ENCODE measurements around the gene MTHFR. TPM values are rescaled to one million over a fixed set of nuclear protein-coding genes. Genes with fewer than 3 reads are reported as not detected.

MTHFR gene
- total RNA-seq, 2 experiments from 2014 or later = 9.9 to 12.4 TPM

DNA sequence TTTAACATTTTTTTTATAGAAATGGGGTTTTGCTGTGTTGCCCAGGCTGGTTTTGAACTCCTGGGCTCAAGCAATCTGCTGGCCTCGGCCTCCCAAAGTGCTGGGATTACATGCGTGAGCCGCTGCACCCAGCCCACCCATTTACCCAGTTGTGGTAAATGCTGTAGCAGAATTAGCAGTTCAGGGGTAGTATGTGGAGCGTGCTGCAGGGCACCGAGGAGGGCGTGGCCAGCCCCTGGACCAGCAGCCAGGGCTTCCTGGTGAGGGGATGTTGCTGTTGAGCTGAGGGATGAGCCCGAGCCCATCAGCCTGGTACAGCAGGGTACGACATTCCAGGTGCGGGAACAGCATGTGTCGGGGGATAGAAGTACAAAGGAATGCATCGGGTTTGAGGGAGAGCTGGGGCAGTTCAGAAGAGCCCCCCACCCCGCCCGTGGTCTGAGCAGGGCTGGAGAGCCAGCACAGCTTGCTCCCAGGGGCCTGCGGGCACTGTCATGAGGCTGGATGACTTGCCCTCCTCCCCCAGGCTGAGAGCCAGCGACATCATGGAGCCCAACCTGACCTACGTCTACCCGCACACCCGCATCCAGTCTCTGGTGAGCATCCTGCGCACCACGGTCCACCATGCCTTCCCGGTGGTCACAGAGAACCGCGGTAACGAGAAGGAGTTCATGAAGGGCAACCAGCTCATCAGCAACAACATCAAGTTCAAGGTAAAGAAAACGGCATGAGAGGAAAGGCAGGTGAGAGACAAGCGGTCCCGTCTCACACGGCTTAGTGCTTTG, 29.9 kb upstream of the MTHFR start:
- POLR2A ChIA-PET = interaction anchor here (0.8 kb wide), 1 partner anchor 73 kb away, joined by 3 read pairs; no protein-coding TSS in a partner anchor

DNA sequence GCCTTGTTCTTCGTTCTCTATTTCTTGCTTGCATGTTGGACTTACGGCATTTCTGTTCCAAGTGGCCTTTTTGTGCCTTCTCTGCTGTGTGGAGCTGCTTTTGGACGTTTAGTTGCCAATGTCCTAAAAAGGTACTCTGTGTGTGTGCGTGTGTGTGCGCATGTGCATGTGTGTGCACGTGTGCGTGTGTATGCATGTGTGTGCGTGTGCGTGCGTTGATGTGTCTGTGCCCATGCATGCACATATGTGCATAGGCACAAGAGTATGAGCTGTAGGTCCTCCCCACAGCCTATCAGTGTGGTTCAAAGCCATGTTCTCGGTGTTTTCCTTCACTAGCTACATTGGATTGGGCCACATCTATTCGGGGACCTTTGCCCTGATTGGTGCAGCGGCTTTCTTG, 28.1 kb upstream of the MTHFR start:
- ChIA-PET CTCF (no interaction called here), POLR2A (no interaction called here)

More for the DNA sequence above, 29.9 kb upstream of the MTHFR start:
- CTCF ChIA-PET = interaction anchor here (1.0 to 1.4 kb wide), 3 partner anchors 11 to 22 kb away, joined by 3 read pairs; no protein-coding TSS in a partner anchor

DNA sequence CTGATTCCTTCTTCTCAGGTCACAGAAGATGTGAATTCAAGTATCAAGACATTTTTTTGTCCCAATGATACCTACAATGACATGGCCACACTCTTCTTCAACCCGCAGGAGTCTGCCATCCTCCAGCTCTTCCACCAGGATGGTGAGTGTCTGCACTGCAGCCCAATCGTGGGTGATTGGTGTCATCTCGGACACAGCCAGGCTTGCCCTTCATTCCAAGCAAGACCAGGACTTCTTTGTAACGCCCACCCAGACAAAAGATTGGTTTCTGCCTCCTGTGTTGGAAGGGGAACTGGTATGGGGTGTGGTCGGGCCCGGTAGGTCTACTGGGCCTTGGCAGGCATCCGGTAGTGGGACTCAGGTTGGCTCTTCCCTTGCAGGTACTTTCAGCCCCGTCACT, 27.7 kb upstream of the MTHFR start:
- ChIA-PET POLR2A (no interaction called here), CTCF (no interaction called here)

DNA sequence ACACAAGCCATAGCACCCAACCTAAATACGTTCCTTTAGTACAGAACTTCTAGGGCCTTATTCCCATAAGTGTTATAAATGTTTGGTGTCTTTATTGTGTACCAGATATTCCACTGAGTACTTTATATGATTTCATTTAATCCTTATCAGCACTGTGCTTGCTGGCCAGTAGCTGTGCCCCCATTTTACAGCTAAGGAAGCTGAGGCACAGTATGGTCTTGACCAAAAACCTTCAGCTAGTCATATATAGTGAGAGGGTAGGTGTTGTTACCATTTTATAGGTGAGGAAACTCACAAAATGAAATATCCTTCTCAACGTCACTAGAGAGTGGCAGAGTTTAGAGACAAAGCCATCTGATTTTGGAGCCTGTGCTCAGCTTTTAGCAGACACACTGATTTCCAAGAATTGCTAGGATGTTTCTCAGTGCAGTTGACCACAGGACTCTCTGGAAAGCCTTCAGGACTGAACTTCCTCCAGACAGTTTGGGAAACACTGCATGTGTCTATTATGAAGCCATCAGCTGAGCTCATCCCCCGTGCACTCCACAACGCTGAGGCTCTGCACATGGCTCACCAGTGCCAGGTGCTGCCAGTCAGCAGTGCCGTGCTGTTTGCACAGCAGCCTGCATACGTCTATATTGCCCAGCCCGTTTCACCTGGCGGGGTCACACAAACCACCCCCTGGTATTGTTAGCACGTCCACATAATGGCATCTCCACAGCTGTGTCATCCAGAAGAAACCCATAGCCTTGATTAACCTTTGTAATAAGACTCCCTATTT, 26.4 kb upstream of the MTHFR start:
- ChIA-PET POLR2A (no interaction called here), CTCF (no interaction called here)

DNA sequence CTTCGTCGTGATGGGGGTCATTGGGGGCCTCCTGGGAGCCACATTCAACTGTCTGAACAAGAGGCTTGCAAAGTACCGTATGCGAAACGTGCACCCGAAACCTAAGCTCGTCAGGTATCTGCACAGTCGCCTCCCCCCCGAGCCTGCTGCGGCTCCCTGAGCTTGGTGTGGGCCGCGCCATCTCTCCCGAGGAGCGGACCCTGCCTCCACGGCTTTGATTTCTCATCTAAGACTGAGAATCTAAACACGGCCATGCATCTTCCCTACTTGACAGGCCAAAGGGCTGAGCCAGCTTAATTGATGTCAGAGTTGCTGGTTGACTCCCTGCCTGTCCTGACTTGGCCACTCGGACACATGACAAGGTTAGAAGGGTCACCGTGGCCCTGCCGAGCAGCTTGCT, 22.7 kb upstream of the MTHFR start:
- POLR2A ChIA-PET = no interaction called here
- CTCF ChIA-PET = interaction anchor here (1.4 kb wide), 1 partner anchor 10 kb away, joined by 3 read pairs; no protein-coding TSS in a partner anchor

DNA sequence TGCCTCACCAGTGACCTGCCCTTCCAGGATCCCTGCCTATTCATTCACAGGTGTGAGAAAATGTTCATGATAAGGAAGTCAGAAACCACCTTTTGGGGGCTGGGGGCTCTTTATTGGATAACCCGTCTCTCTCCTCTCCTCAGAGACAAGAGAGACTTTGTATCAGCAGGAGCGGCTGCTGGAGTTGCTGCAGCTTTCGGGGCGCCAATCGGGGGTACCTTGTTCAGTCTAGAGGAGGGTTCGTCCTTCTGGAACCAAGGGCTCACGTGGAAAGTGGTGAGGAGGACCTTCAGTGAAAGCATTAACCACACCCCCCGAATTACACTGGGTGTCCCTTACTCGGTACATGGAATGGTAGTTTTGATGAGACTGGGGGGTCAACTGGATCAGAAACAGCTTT, 21.2 kb upstream of the MTHFR start:
- CTCF ChIA-PET = interaction anchor here (0.7 to 1.4 kb wide), 2 partner anchors 11 to 747 kb away, joined by 3 to 4 read pairs; no protein-coding TSS in a partner anchor
- POLR2A ChIA-PET = no interaction called here

DNA sequence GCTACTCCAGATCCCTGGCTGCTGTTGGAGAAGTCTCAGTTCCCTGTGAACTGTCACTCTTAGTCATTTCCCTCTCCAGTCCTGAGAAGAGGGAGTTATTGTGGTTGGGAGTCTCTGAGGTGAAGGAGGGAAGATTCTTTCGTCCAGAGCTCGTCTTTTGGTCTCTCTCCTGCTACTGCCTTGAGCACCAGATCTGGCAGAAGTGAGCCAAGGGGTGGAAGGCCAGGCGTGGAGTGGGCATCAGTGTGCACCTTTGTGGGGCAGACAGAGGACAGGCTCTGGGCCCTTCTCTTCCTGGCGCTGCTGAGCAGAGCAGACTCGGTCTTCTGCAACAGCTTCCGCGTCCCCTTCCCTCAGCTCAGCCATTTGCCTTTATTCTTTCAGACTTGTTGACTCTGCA, 19.4 kb upstream of the MTHFR start:
- ChIA-PET POLR2A (no interaction called here), CTCF (interaction anchor here (1.5 kb wide), 1 partner anchor 19 kb away, joined by 3 read pairs; the partner anchor contains the start of gene CLCN6)

DNA sequence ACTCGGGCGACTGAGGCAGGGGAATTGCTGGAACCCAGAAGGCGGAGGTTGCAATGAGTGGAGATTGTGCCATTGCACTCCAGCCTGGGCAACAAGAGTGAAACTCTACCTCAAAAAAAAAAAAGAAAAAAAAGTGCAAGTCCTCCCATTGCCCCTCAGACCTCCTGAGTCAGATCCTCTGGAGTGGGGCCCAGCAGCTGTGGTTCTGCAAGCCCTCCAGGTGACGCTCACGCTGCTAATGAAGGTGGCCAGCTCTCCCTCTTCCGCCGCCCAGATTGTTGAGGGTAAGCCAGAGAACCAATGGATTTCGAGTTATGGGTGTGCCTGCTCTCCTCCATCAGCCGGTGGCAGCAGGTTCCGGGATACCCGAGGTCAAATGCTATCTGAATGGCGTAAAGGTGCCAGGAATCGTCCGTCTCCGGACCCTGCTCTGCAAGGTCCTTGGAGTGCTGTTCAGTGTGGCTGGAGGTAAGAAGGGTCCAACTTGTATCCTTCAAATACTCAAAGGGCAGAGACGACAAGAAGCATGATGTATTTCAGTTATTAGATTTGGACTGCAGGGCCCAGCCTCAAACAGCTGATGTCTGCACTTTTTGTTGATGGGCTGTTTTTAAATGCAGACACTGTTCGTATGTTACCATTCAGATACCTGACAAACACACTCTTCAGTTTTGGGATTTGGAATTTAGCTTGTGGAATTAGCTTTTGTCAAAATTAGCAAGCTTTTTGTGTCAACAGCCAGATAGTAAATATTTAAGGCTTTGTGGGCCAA, 17.8 kb upstream of the MTHFR start:
- CTCF ChIA-PET = interaction anchor here (0.6 to 1.5 kb wide), 3 partner anchors 16 to 218 kb away, joined by 3 to 4 read pairs (median 3); partner anchors contain the start of gene CLCN6
- POLR2A ChIA-PET = no interaction called here

DNA sequence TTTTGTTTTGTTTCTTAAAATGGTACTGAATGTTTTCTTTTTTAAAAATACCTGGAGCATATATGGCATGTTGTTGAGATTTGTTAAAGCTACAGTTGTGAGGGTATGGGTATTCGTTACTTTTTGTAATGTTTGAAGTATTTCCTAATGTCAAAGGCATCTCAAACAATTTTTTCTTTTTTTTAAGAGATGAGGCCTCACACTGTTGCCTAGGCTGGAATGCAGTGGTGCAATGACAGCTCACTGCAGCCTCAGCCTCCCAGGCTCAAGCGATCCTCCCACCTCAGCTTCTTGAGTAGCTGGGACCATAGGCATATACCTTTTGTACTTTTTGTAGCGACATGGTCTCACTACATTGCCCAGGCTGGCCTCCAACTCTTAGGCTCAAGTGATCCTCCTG, 16.3 kb upstream of the MTHFR start:
- POLR2A ChIA-PET = no interaction called here
- CTCF ChIA-PET = no interaction called here

DNA sequence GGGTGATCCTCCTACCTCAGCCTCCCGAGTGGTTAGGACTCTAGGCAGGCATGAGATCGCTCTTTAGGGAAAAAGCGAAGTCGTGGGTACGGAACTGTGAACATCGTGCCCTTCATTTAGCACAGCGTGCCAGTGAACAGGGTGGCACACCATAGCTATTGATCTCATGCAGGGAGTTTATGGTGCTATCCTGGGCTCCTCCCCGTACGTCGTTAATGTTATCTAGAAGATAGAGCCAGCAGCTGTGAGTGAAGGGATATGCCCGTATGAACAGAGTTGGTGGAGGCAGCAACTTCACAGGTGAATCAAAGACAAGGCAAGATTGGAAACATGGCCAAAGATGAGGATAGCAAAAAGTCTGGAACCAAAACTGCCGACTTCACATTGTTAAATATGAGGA, 11.4 kb upstream of the MTHFR start:
- CTCF ChIA-PET = no interaction called here
- POLR2A ChIA-PET = no interaction called here

DNA sequence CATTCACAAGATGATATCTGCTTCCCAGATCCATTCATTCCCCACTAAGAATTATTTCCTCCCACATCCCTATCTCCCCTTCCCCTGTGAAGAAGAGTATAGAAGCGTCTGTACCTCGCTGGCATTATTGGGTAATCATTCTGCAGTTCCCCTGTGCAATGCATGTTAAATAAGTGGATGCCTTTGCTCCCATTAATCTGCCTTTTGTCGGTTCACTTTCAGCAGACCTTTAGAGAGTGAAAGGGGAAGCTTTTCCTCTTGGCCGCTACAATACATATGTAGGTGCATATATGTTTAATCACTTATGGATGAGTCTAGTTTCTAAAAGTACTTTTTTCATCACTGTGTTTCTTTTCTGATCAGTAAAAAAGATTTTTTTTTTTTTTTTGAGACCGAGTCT, 7.3 kb upstream of the MTHFR start:
- POLR2A ChIA-PET = interaction anchor here (0.7 kb wide), 1 partner anchor 718 kb away, joined by 5 read pairs; no protein-coding TSS in a partner anchor

DNA sequence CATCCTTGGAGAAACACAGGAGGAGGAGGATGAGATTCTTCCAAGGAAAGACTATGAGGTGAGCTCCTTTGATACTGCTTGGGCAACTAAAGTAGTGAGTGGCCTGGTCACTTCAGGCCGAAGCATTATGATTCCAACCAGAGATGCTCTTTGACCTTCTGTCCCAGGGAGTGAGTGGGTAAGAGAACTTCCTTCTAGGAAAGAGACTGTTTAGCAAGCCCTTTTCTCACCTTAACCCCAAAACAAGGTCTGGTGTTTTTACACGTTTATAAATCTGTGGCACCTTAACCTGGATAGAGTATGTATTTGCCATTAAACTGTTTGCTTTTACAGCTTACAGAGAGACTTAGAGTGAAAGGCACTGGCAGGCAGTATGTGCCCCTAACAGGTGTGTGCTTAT, 1.4 kb upstream of the MTHFR start:
- ChIA-PET CTCF (interaction anchor here (1.3 kb wide), 1 partner anchor 161 kb away, joined by 3 read pairs; no protein-coding TSS in a partner anchor), POLR2A (interaction anchor here (1.6 to 2.0 kb wide), 2 partner anchors 101 to 103 kb away, joined by 10 to 13 read pairs; no protein-coding TSS in a partner anchor)

More for the DNA sequence above, 7.3 kb upstream of the MTHFR start:
- CTCF ChIA-PET = interaction anchor here (0.7 to 1.4 kb wide), 2 partner anchors 23 to 87 kb away, joined by 3 to 5 read pairs; no protein-coding TSS in a partner anchor

DNA sequence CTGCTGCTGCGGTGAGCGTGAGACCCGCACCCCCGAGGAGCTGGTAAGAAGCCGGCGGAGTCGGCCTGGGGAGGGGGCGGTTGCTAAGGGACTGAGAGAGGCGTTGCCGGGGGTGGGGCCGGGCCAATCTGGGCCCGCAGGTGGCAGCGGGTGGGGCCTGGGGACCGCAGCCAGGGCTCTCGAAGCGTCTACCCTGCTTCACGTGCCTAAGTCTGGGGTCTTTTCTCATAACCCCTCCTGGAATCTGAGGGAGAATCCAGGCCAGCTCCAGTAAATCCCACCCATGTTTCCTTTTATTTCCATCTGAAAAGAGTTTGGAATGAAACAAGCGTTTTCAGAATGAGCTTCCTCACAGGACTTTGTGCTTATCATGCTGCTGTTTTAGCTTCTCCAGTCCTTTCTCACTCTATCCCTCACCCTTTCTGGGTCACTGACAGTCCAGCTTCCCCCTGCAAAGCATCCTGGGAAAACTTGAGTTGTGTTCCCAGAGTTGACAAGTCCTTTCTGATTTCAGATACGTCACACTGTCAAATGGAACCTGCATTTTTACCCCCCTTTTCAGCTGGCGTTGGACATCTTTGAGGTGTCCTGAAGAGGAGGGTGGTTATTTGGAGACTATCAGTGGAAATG, 658 bp upstream of the MTHFR start:
- POLR2A ChIA-PET = interaction anchor here (1.6 to 2.0 kb wide), 2 partner anchors 102 to 103 kb away, joined by 10 to 13 read pairs; no protein-coding TSS in a partner anchor
- CTCF ChIA-PET = interaction anchor here (0.6 to 1.3 kb wide), 2 partner anchors 18 to 161 kb away, joined by 3 read pairs; no protein-coding TSS in a partner anchor

DNA sequence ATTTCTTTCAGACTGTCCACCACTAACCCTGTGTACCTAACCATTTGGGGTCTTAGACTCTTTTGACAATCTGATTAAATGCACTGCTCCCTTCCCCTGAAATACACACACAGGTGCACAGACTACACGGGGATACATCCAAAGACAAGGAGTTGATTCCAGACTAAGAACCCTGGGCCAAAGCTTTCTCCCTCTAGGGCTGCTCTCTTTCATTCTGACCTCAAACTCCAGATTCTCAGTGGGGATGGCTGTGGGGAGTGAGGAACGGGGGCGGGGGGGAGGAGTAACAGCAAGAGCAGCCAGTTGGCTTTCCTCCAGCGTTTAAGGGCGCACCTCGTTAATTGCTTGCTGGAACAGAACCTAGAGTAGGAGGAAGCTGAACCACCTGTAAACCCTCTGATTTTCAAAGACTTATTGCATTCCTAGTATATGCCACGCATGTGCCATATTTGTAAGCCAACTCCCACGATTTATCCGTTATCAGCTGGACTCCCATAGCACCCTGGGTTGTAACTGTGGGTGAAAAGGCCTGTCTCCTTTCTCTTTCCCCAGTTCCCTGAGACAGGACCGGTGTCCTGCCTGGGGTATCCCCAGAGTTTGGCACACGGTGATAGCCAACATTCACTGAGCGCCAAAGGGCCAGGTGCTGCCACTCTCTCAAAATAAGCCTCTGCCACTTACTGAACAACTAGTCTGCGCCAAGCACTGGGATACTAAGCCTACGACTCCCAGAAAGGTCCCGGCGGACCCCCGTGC, 920 bp downstream of the MTHFR start:
- CTCF ChIA-PET = interaction anchor here (1.2 kb wide), 1 partner anchor 20 kb away, joined by 3 read pairs; no protein-coding TSS in a partner anchor

DNA sequence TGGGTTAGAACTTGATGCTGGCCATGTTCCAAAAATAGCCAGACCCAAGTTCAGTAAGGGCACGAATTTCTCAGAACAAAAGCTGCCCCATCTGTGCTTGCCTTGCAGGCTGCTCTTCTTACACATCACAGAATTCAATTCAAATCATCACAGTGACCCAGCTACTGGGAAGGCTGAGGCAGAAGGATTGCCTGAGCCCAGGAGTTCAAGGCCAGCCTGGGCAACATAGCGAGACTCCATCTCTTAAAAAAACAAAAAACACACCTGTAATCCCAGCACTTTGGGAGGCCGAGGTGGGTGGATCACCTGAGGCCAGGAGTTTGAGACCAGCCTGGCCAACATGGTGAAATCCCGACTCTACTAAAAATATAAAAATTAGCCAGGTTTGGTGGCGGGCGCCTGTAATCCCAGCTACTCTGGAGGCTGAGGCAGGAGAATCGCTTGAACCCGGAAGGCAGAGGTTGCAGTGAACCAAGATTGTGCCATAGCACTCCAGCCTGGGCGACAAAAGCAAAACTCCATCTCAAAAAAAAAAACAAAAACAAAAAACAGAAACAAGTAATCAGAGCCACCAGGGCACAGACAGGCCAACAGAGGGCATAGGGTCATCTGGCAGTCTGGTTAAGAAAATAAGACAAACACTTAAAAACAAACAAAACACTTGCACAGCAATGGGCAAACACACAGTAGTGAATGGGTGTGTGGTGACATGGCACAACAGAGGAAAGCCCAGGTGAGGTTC, 1.7 kb downstream of the MTHFR start:
- POLR2A ChIA-PET = interaction anchor here (0.6 to 0.7 kb wide), 4 partner anchors 67 to 529 kb away, joined by 3 to 12 read pairs (median 4); no protein-coding TSS in a partner anchor

More for the DNA sequence above, 920 bp downstream of the MTHFR start:
- POLR2A ChIA-PET = interaction anchor here (0.6 kb wide), 3 partner anchors 68 to 157 kb away, joined by 3 to 6 read pairs (median 5); no protein-coding TSS in a partner anchor

DNA sequence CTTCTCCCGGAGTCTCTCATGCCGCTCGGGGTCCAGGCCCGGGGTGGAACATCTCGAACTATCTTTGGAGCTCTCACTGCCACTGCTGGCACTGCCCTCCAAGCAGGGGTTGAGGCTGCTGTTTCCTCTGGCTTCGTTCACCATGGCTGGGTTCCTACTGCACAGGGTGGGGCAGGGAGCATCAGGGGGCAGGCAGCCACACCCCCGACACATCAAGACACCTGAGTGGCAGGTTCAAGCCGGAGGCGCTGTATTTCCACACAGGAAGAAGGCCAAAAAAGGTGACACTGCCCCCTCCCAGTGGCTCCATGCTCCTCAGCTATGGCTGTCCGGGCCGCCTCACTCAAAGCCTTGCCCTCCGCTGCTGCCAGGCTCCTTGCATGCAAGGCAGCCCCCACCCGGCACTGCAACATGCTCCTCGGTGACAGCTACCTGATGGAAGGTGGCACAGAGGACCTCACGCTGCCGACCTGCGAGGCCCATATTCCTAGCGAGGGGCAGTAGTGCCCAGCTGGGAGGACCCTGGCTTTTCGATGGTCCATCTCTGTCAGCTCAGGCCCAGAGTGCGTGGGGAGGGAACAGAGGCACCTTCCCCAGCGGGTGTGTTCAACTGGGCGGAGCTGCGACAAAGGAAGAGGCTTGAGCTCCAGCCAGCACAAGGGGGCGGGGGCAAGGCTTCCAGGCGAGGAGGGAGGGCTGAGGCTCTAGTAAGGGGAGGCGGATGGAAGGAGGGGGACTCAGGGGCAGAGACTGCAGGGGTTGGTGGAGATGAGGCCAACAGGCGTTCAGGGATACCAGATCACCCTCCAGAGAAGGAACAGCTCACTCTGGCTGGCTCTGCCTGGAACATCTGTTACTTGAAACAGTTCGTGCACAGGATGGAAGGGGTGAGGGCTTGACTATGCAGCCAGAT, 2.5 kb downstream of the MTHFR start:
- CTCF ChIA-PET = interaction anchor here (0.7 to 1.2 kb wide), 2 partner anchors 17 to 104 kb away, joined by 3 to 5 read pairs; no protein-coding TSS in a partner anchor
- POLR2A ChIA-PET = interaction anchor here (0.6 to 0.7 kb wide), 3 partner anchors 105 to 528 kb away, joined by 3 to 12 read pairs (median 4); no protein-coding TSS in a partner anchor

More for the DNA sequence above, 1.7 kb downstream of the MTHFR start:
- CTCF ChIA-PET = interaction anchor here (1.2 kb wide), 2 partner anchors 19 to 104 kb away, joined by 3 read pairs; no protein-coding TSS in a partner anchor
